Mesendoderm (in vitro differentiated cells): ENCODE results near the gene CBARP. TPM values are rescaled to one million over a fixed set of nuclear protein-coding genes. Genes with fewer than 3 reads are reported as not detected.
A peak's percentile ranks its signal among the peaks of the same experiment; 100 is the strongest.

ENCODE experiments used
- DNase-seq: peaks from one replicate; pipeline ENCODE4 v3.0.0; 2013
- H2AK5ac ChIP-seq: 2 replicates; pipeline ENCODE4 v1.6.1; 2013; ENCODE audit warnings: low read length, inconsistent platforms
- H2BK120ac ChIP-seq: 2 replicates; pipeline ENCODE4 v1.6.1; 2013; ENCODE audit warnings: low read depth, mild to moderate bottlenecking, low read length, moderate library complexity, mixed read lengths
- H2BK15ac ChIP-seq: replicated peaks from 2 replicates; pipeline ENCODE4 v1.6.1; 2013; ENCODE audit warnings: low read depth, mild to moderate bottlenecking, moderate library complexity
- H2BK5ac ChIP-seq: 2 replicates; pipeline ENCODE4 v1.6.1; 2013; ENCODE audit warnings: low read length, inconsistent platforms
- H3K18ac ChIP-seq: 2 replicates; pipeline ENCODE4 v1.6.1; 2013; ENCODE audit warnings: mild to moderate bottlenecking, low read length, mixed read lengths
- H3K23ac ChIP-seq: one replicate; pipeline ENCODE4 v1.6.1; 2013; ENCODE audit warnings: low read length
- H3K27ac ChIP-seq: 2 replicates; pipeline ENCODE4 v1.5.1; 2013; ENCODE audit warnings: low read depth, mild to moderate bottlenecking, inconsistent platforms, low read length, moderate library complexity
- H3K27me3 ChIP-seq: 2 replicates; pipeline ENCODE4 v1.6.1; 2013; ENCODE audit warnings: low read length, control low read depth, mild to moderate bottlenecking, inconsistent platforms; ENCODE audit not compliant: insufficient read depth, poor library complexity
- H3K36me3 ChIP-seq: 2 replicates; pipeline ENCODE4 v1.6.1; 2013; ENCODE audit warnings: low read length, inconsistent platforms; ENCODE audit not compliant: control insufficient read depth, insufficient read depth
- H3K4ac ChIP-seq: one replicate; pipeline ENCODE4 v1.6.1; 2013; ENCODE audit warnings: low read depth, mild to moderate bottlenecking, low read length, moderate library complexity
- H3K4me1 ChIP-seq: 2 replicates; pipeline ENCODE4 v1.6.1; 2013; ENCODE audit warnings: low read depth, low read length, inconsistent platforms; ENCODE audit not compliant: control insufficient read depth
- H3K4me2 ChIP-seq: 2 replicates; pipeline ENCODE4 v1.6.1; 2013; ENCODE audit warnings: low read length
- H3K4me3 ChIP-seq: 2 replicates; pipeline ENCODE4 v1.5.1; 2013; ENCODE audit warnings: mild to moderate bottlenecking, low read length
- H3K56ac ChIP-seq: one replicate; pipeline ENCODE4 v1.6.1; 2013; ENCODE audit warnings: low read length
- H3K79me1 ChIP-seq: 2 replicates; pipeline ENCODE4 v1.6.1; 2013; ENCODE audit warnings: low read length, inconsistent platforms
- H3K79me2 ChIP-seq: 2 replicates; pipeline ENCODE4 v1.6.1; 2013; ENCODE audit warnings: mild to moderate bottlenecking, low read length; ENCODE audit not compliant: control insufficient read depth, insufficient read depth
- H3K9ac ChIP-seq: 2 replicates; pipeline ENCODE4 v1.6.1; 2013; ENCODE audit warnings: low read length, inconsistent platforms
- H4K5ac ChIP-seq: one replicate; pipeline ENCODE4 v1.6.1; 2013; ENCODE audit warnings: low read length
- H4K8ac ChIP-seq: one replicate; pipeline ENCODE4 v1.6.1; 2013; ENCODE audit warnings: low read depth, mild to moderate bottlenecking, control low read depth, low read length, moderate library complexity
- WGBS: extraction: QIAGEN DNeasy Blood & Tissue Kit; methylation state at CpG from one replicate; pipeline ENCODE4 v1.1.7; 2013; ENCODE audit warnings: low lambda C conversion rate, missing lambda C conversion rate; ENCODE audit not compliant: insufficient coverage; ENCODE audit errors: extremely low coverage; 5-methylcytosine and 5-hydroxymethylcytosine counted together
- polyA plus RNA-seq, 2 experiments: library from polyadenylated mRNA; stranded (reverse); fragments of 200-250 nt; gene quantifications; one replicate each; pipeline ENCODE4 v1.2.3, GENCODE V29; 2013

The CBARP gene
- polyA plus RNA-seq (2013, experiment 1 of 2), result 3.2 TPM
- 3.5 TPM for polyA plus RNA-seq (2013, experiment 2 of 2)

GRCh38 chr19:1237754-1238368 is at the start of gene CBARP:
Gene CBARP (minus strand): TSS chr19:1238005. CDS start chr19:1236100, 1,905 bp downstream.
- H3K27ac ChIP-seq, result no peak within 1 kb of the TSS
- no peak for DNase-seq
- no CpG with 5 or more reads among the region's 87 CpGs for WGBS

GRCh38 chr19:1286487-1287353 is 48.9 kb upstream of the CBARP start:
- Histone ChIP-seq H3K79me1 (no peaks in the 10 kb centered on the region), H3K56ac (peak overlapping the region; percentile 58), H2BK15ac (no peak overlapping the region), H3K27ac (no peak overlapping the region), H3K4ac (peak overlapping the region; percentile 67), H3K79me2 (no peaks in the 10 kb centered on the region), H3K9ac (peak overlapping the region; percentile 50), H3K18ac (peak overlapping the region; percentile 28), H3K36me3 (no peaks in the 10 kb centered on the region), H4K8ac (no peak overlapping the region), H4K5ac (no peak overlapping the region), H3K4me3 (no peak overlapping the region), H3K27me3 (no peaks in the 10 kb centered on the region), H2BK5ac (no peak overlapping the region), H2AK5ac (no peak overlapping the region), H3K4me2 (peak overlapping the region; percentile 31), H3K23ac (peak overlapping the region; percentile 7), H2BK120ac (no peak overlapping the region), H3K4me1 (no peaks in the 10 kb centered on the region)
- no peak for DNase-seq
- WGBS, result no CpG with 5 or more reads among the region's 38 CpGs

More at GRCh38 chr19:1237754-1238368, at the start of gene CBARP:
- no peak within 1 kb of the TSS for H2BK5ac ChIP-seq
- peaks cover 5% of the 10 kb centered on the region for H3K79me2 ChIP-seq
- no peak within 1 kb of the TSS for H4K8ac ChIP-seq
- H3K4me3 ChIP-seq, result peak within 1 kb of the TSS; percentile 62
- peaks cover 5% of the 10 kb centered on the region for H3K79me1 ChIP-seq
- H2AK5ac ChIP-seq, result peak within 1 kb of the TSS; percentile 4
- H2BK15ac ChIP-seq, result no peak within 1 kb of the TSS
- H4K5ac ChIP-seq, result no peak within 1 kb of the TSS
- peak within 1 kb of the TSS; percentile 73 for H3K9ac ChIP-seq
- H3K36me3 ChIP-seq, result no peaks in the 10 kb centered on the region
- H3K27me3 ChIP-seq, result no peaks in the 10 kb centered on the region
- H3K23ac ChIP-seq, result peak within 1 kb of the TSS; percentile 90
- peak within 1 kb of the TSS; percentile 75 for H3K4ac ChIP-seq
- peak within 1 kb of the TSS; percentile 91 for H3K56ac ChIP-seq
- no peak within 1 kb of the TSS for H2BK120ac ChIP-seq
- H3K18ac ChIP-seq, result peak within 1 kb of the TSS; percentile 61
- H3K4me1 ChIP-seq, result no peaks in the 10 kb centered on the region
- peak within 1 kb of the TSS; percentile 64 for H3K4me2 ChIP-seq

GRCh38 chr19:1285737-1286360 is 48.0 kb upstream of the CBARP start, which contains the start of gene EFNA2:
Gene EFNA2 (plus strand): TSS chr19:1285873. CDS start chr19:1286169, 296 bp downstream.
- Histone ChIP-seq H3K18ac (peak within 1 kb of the TSS; percentile 28), H4K8ac (no peak within 1 kb of the TSS), H4K5ac (no peak within 1 kb of the TSS), H2BK120ac (no peak within 1 kb of the TSS), H2AK5ac (no peak within 1 kb of the TSS), H3K56ac (peak within 1 kb of the TSS; percentile 81), H3K23ac (peak within 1 kb of the TSS; percentile 7), H3K36me3 (no peaks in the 10 kb centered on the region), H3K27ac (no peak within 1 kb of the TSS), H3K4me2 (peak within 1 kb of the TSS; percentile 31), H2BK5ac (no peak within 1 kb of the TSS), H3K4me3 (no peak within 1 kb of the TSS), H3K79me1 (no peaks in the 10 kb centered on the region), H3K4ac (peak within 1 kb of the TSS; percentile 67), H3K9ac (peak within 1 kb of the TSS; percentile 57), H3K4me1 (no peaks in the 10 kb centered on the region), H2BK15ac (no peak within 1 kb of the TSS), H3K27me3 (no peaks in the 10 kb centered on the region), H3K79me2 (no peaks in the 10 kb centered on the region)
- no peak for DNase-seq
- no CpG with 5 or more reads among the region's 113 CpGs for WGBS

GRCh38 chr19:1284979-1285736 is 47.4 kb upstream of the CBARP start:
- H3K4me1 ChIP-seq, result no peaks in the 10 kb centered on the region
- H4K8ac ChIP-seq, result no peak overlapping the region
- H3K79me1 ChIP-seq, result no peaks in the 10 kb centered on the region
- peak overlapping the region; percentile 4 for H3K18ac ChIP-seq
- H3K27me3 ChIP-seq, result no peaks in the 10 kb centered on the region
- no peaks in the 10 kb centered on the region for H3K36me3 ChIP-seq
- WGBS, result no CpG with 5 or more reads among the region's 51 CpGs
- peak overlapping the region; percentile 57 for H3K9ac ChIP-seq
- H2BK120ac ChIP-seq, result no peak overlapping the region
- no peak overlapping the region for H4K5ac ChIP-seq
- H3K4me2 ChIP-seq, result no peak overlapping the region
- H3K56ac ChIP-seq, result peak overlapping the region; percentile 76
- H2BK5ac ChIP-seq, result no peak overlapping the region
- no peaks in the 10 kb centered on the region for H3K79me2 ChIP-seq
- no peak overlapping the region for H3K4ac ChIP-seq
- no peak overlapping the region for H3K27ac ChIP-seq
- no peak for DNase-seq
- H2BK15ac ChIP-seq, result no peak overlapping the region
- no peak overlapping the region for H3K4me3 ChIP-seq
- no peak overlapping the region for H3K23ac ChIP-seq
- H2AK5ac ChIP-seq, result no peak overlapping the region

- H3K4ac ChIP-seq, result no peak overlapping the region
- no peak for DNase-seq
- no peak overlapping the region for H2BK5ac ChIP-seq
- no peak overlapping the region for H4K5ac ChIP-seq
- no peak overlapping the region for H2AK5ac ChIP-seq
- H3K4me1 ChIP-seq, result no peaks in the 10 kb centered on the region
- no peak overlapping the region for H2BK120ac ChIP-seq
- H3K4me3 ChIP-seq, result no peak overlapping the region
- H3K23ac ChIP-seq, result no peak overlapping the region
- no peaks in the 10 kb centered on the region for H3K36me3 ChIP-seq
- H3K79me1 ChIP-seq, result no peaks in the 10 kb centered on the region
- H3K27ac ChIP-seq, result no peak overlapping the region
- H3K56ac ChIP-seq, result no peak overlapping the region
- WGBS, result no CpG with 5 or more reads among the region's 20 CpGs
- no peaks in the 10 kb centered on the region for H3K27me3 ChIP-seq
- H3K18ac ChIP-seq, result no peak overlapping the region
- no peaks in the 10 kb centered on the region for H3K79me2 ChIP-seq
- H3K9ac ChIP-seq, result no peak overlapping the region
- H2BK15ac ChIP-seq, result no peak overlapping the region
- H4K8ac ChIP-seq, result no peak overlapping the region
- no peak overlapping the region for H3K4me2 ChIP-seq
Observed at GRCh38 chr19:1284293-1284978, 46.6 kb upstream of the CBARP start.
